PFSK-1 (cell line): ENCODE measurements around the gene MTMR12.

Experiments used
- POLR2AphosphoS5 ChIP-seq: IDR thresholded peaks from 2 replicates; pipeline ENCODE4 v1.6.1; 2012; ENCODE audit warnings: low read depth, mild to moderate bottlenecking, control low read depth, low read length, moderate library complexity
- REST ChIP-seq, 2 experiments: IDR thresholded peaks; 2 replicates each; pipeline versions ENCODE4 v1.6.1 to v1.8.0; 2011 to 2012; ENCODE audit warnings: low read depth in 2 of 2, low read length in 2 of 2, control low read depth in 1 of 2, inconsistent platforms in 1 of 2, mild to moderate bottlenecking in 1 of 2, moderate library complexity in 1 of 2; ENCODE audit not compliant: insufficient read depth in 1 of 2

DNA sequence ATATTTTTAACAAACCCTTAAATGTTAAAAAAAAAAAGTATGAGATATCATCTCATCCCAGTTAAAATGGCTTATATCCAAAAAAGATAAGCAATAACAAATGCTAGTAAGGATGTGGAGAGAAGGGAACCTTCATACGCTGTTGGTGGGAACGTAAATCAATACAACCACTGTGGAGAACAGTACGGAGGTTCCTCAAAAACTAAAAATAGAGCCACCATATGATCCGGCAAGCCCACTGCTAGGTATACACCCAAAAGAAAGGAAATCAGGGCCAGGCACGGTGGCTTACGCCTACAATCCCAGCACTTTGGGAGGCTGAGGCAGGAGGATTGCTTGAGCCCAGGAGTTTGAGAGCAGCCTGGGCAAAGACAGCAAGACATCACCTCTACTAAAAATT lies 3.0 kb downstream of the MTMR12 start:
- TF ChIP-seq POLR2AphosphoS5 (no peak), REST (IDR thresholded peaks at IDR 0.05; ENCODE audit: insufficient read depth in 1 of 2, low read depth in 2 of 2, low read length in 2 of 2) (no peak)
